Suprapubic skin (tissue), 4 donors: ENCODE results near the gene CDH4.

Experiments used
- POLR2A ChIP-seq, 2 donors: fragments of 450-650 bp; IDR thresholded peaks; one replicate each; pipeline ENCODE4 v1.6.1; 2017; ENCODE audit warnings: antibody characterized with exemption in 2 of 2, mild to moderate bottlenecking in 2 of 2, moderate library complexity in 2 of 2
- POLR2AphosphoS5 ChIP-seq, 3 donors: sonication (generic); formaldehyde crosslinking; IDR thresholded peaks; one replicate each; pipeline ENCODE4 v1.6.1; 2017; ENCODE audit warnings: antibody characterized with exemption in 3 of 3

DNA sequence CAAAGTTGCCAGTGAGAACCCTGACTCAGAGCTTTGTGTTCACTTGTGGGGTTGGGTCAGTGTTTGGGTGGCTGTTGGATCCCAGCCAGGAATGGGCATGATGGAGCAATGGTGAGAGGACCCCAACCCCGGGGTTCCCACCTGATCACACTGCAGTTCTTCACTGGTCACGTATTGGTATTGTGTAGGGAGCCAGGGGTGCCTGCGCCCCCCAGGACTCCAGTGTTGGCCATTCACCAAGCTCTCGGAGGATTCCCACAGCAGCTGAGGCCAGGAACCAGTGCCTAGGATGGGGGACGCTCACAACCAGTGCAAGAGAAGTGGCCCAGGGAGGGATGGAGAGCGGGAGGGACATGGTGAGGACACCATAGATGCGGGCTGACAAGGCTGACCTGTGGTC is 207.2 kb downstream of the CDH4 start:
- no peak for TF ChIP-seq POLR2A (IDR thresholded peaks at IDR 0.05)
- no peak for TF ChIP-seq POLR2AphosphoS5 (IDR thresholded peaks at IDR 0.05)
